ENCODE results near the gene PTH2R.

DNA sequence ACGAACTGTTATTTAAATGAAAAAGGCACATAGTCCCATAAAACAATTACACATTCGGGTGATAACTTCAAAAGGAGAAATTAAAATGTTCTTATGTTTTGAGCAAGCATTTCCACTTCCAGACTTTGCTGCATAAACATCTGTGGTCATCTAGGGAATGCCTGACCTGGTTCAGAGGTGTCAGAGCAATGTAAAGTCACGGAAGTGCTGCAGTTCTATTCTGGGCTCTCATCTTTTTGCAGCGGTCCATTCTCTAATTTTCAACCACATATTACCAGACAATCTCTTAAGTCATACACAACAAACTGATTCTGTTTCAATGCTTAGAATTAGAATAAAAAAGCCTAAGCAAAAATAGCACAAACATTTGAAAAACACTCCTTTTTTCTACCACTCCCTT, 22.0 kb upstream of the PTH2R start:
- TF ChIP-seq CTCF (conservative IDR thresholded peaks at IDR 0.05 in 1 of 2, IDR thresholded peaks at IDR 0.05 in 1 of 2; ENCODE audit: low read depth in 1 of 2, low read length in 2 of 2), result no peak
- no peak for TF ChIP-seq EZH2 (IDR thresholded peaks at IDR 0.05; ENCODE audit: low read length, missing control alignments)
